Stimulated activated CD8-positive, alpha-beta memory T cell treated with anti-CD3 and anti-CD28 coated beads, Interleukin-4, amount 100 ng/mL, for 48 hours (primary cell): ENCODE data around the gene DFFB.
"Not testable (repeated sequence)": the region's sequence is repeated elsewhere in the genome, so short reads cannot be mapped to it uniquely, and the experiment has no call there.

Experiments
- DNase-seq: peaks from one replicate; pipeline ENCODE4 v3.0.0-alpha.2; 2020

The DFFB gene

GRCh38 chr1:3911981-3912808 lies 54.9 kb downstream of the DFFB start:
- no peak for DNase-seq

- no peak for DNase-seq
Observed at GRCh38 chr1:3912809-3913685, 55.8 kb downstream of the DFFB start.

- DNase-seq: no peak
Observed at GRCh38 chr1:3914331-3914851, 57.1 kb downstream of the DFFB start.

GRCh38 chr1:3914911-3915310 lies 57.6 kb downstream of the DFFB start:
- DNase-seq: no peak

- DNase-seq: no peak
Observed at GRCh38 chr1:3915551-3916121, 58.4 kb downstream of the DFFB start.

GRCh38 chr1:3917761-3918160 lies 60.5 kb downstream of the DFFB start:
- DNase-seq: no peak

- not testable (repeated sequence) for DNase-seq
Observed at GRCh38 chr1:3918359-3918758, 61.1 kb downstream of the DFFB start.

GRCh38 chr1:3918966-3919611 lies 61.8 kb downstream of the DFFB start:
- DNase-seq: no peak

GRCh38 chr1:3919706-3920105 lies 62.4 kb downstream of the DFFB start:
- DNase-seq: no peak

GRCh38 chr1:3921765-3922164 lies 64.5 kb downstream of the DFFB start:
- no peak for DNase-seq

- DNase-seq: no peak
Observed at GRCh38 chr1:3922201-3922725, 65.0 kb downstream of the DFFB start.

GRCh38 chr1:3922851-3923250 lies 65.6 kb downstream of the DFFB start:
- DNase-seq: no peak

- no peak for DNase-seq
Observed at GRCh38 chr1:3923378-3924185, 66.3 kb downstream of the DFFB start.

GRCh38 chr1:3924186-3924824 lies 67.0 kb downstream of the DFFB start:
- no peak for DNase-seq

- no peak for DNase-seq
Observed at GRCh38 chr1:3924825-3925220, 67.5 kb downstream of the DFFB start.

GRCh38 chr1:3925256-3925655 lies 68.0 kb downstream of the DFFB start:
- no peak for DNase-seq

- no peak for DNase-seq
Observed at GRCh38 chr1:3925762-3926161, 68.5 kb downstream of the DFFB start.

- no peak for DNase-seq
Observed at GRCh38 chr1:3926956-3927355, 69.7 kb downstream of the DFFB start.

- no peak for DNase-seq
Observed at GRCh38 chr1:3928586-3928985, 71.3 kb downstream of the DFFB start.

GRCh38 chr1:3929126-3929525 lies 71.8 kb downstream of the DFFB start:
- DNase-seq: no peak

GRCh38 chr1:3930301-3931006 lies 73.2 kb downstream of the DFFB start:
- no peak for DNase-seq
